ENCODE measurements around the gene SPIB. TPM values are rescaled to one million over a fixed set of nuclear protein-coding genes. Genes with fewer than 3 reads are reported as not detected.
A peak's percentile ranks its signal among the peaks of the same experiment; 100 is the strongest.
"Not testable (repeated sequence)": the region's sequence is repeated elsewhere in the genome, so short reads cannot be mapped to it uniquely, and the experiment has no call there.

SPIB gene
- total RNA-seq, 2 experiments from 2014 or later = 1.6 TPM

- no peak overlapping the region for H3K4me3 Mint-ChIP-seq
- DNase-seq = no peak
- no peaks in the 10 kb centered on the region for H3K36me3 Mint-ChIP-seq
- H3K27me3 Mint-ChIP-seq = peaks cover 41% of the 10 kb centered on the region
- H3K9me3 Mint-ChIP-seq = no peaks in the 10 kb centered on the region
- peak overlapping the region; percentile 27 for H3K27ac Mint-ChIP-seq
- peaks cover 6% of the 10 kb centered on the region for H3K4me1 Mint-ChIP-seq
These were observed 40.9 kb downstream of the SPIB start for GRCh38 chr19:50459638-50460037.

GRCh38 chr19:50460161-50460765, 41.5 kb downstream of the SPIB start:
- Mint-ChIP-seq H3K4me3 (no peak overlapping the region), H3K36me3 (no peaks in the 10 kb centered on the region), H3K27me3 (peaks cover 41% of the 10 kb centered on the region), H3K27ac (peak overlapping the region; percentile 6), H3K9me3 (no peaks in the 10 kb centered on the region), H3K4me1 (peaks cover 6% of the 10 kb centered on the region)
- DNase-seq = peak; percentile 28

GRCh38 chr19:50461066-50461875, 42.5 kb downstream of the SPIB start:
- Mint-ChIP-seq H3K4me3 (no peak overlapping the region), H3K9me3 (no peaks in the 10 kb centered on the region), H3K27me3 (peaks cover 41% of the 10 kb centered on the region), H3K27ac (no peak overlapping the region), H3K4me1 (peaks cover 6% of the 10 kb centered on the region), H3K36me3 (no peaks in the 10 kb centered on the region)
- DNase-seq = peak; percentile 51

- Mint-ChIP-seq H3K27ac (no peak overlapping the region), H3K27me3 (peaks cover 29% of the 10 kb centered on the region)
These were observed 44.2 kb downstream of the SPIB start for GRCh38 chr19:50462970-50463369.

DNA sequence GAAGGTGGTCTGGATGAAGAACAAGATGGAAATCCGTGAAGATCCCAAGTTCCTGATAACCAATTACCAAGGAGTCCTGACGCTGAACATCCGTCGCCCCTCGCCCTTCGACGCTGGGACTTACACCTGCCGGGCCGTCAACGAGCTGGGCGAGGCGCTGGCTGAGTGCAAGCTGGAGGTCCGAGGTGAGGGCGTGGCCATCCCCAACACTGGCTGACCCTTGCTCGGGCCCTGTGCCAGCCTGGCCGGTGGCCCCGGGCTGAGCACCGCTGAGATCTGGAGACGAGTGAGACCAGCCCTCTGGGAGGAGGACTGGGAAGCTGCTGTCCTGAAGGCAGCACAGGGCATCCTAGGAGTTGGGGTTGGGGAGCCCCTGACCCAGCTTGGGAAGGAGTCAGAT, 45.6 kb downstream of the SPIB start:
- Mint-ChIP-seq H3K4me1 (peaks cover 6% of the 10 kb centered on the region), H3K4me3 (no peak overlapping the region), H3K27ac (no peak overlapping the region), H3K36me3 (no peaks in the 10 kb centered on the region), H3K9me3 (no peaks in the 10 kb centered on the region), H3K27me3 (peaks cover 21% of the 10 kb centered on the region)
- DNase-seq = no peak

More at GRCh38 chr19:50462970-50463369, 44.2 kb downstream of the SPIB start:
- H3K36me3 Mint-ChIP-seq = no peaks in the 10 kb centered on the region
- no peaks in the 10 kb centered on the region for H3K9me3 Mint-ChIP-seq
- DNase-seq = no peak
- H3K4me3 Mint-ChIP-seq = no peak overlapping the region
- peaks cover 6% of the 10 kb centered on the region for H3K4me1 Mint-ChIP-seq

DNA sequence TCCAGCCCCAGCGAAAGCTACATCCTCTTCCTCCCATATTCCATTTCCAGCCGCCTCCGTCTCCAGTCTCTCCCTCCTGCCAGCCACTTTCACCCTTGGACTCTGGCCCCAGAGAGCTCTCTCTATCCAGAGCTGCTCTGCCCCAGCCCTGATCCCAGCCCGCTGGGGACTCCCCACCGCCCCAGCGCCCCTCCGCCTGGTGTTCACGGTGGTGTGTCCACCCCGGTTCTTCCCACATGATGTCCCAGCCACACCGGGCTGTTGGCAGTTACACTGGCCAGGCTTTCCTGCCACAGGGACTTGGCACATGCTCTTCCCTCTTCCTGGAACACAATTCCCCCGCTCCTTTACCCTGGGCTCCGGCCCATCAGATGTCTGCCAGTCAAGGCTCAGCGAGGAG, 46.3 kb downstream of the SPIB start:
- Mint-ChIP-seq H3K27ac (no peak overlapping the region), H3K9me3 (no peaks in the 10 kb centered on the region), H3K36me3 (no peaks in the 10 kb centered on the region), H3K4me3 (no peak overlapping the region), H3K4me1 (peaks cover 5% of the 10 kb centered on the region), H3K27me3 (peaks cover 14% of the 10 kb centered on the region)
- no peak for DNase-seq

DNA sequence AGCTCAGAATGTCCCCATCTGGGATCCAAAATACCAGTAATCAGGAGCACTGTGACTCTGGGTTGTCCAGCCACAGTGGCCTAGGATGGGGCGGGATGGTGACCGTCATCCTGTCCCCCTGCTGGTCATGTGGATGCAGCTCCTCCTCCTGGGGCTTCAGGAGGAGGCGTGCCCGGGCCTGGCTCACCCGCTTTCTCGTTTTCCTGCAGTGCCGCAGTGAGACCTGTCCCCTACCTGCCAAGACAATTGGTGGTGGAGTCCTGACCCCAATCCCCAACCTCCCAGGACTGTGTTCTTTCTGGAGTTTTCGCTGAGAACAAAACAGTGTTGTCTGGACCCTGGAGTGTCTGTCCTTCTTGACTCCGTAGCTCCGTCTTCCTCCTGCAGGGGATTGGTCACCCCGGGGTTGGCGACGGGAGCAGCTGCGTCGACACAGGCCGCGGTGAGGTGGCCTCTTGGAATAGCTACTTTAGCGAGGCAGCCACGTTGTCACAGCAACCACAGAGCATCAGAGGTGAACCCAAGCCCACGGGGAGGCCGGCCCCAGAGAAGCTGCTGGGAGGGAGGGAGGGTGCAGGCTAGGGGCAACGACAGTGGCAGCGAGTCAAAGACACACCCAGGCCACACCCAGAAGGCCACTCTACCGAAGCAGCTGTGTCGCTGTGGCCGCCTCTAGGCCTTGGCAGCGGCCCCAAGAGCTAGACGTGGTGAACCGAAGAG, 47.4 kb downstream of the SPIB start:
- no peak for DNase-seq
- Mint-ChIP-seq H3K36me3 (no peaks in the 10 kb centered on the region), H3K4me1 (no peaks in the 10 kb centered on the region), H3K27ac (no peak overlapping the region), H3K9me3 (no peaks in the 10 kb centered on the region), H3K27me3 (peaks cover 7% of the 10 kb centered on the region), H3K4me3 (no peak overlapping the region)

GRCh38 chr19:50466706-50467039, 47.9 kb downstream of the SPIB start:
- DNase-seq = no peak
- Mint-ChIP-seq H3K27ac (no peak overlapping the region), H3K36me3 (no peaks in the 10 kb centered on the region), H3K4me1 (no peaks in the 10 kb centered on the region), H3K27me3 (peaks cover 2% of the 10 kb centered on the region), H3K4me3 (no peak overlapping the region), H3K9me3 (no peaks in the 10 kb centered on the region)

- H3K27ac Mint-ChIP-seq = no peak overlapping the region
- H3K4me3 Mint-ChIP-seq = no peak overlapping the region
- H3K9me3 Mint-ChIP-seq = no peaks in the 10 kb centered on the region
- no peaks in the 10 kb centered on the region for H3K4me1 Mint-ChIP-seq
- no peaks in the 10 kb centered on the region for H3K27me3 Mint-ChIP-seq
- no peak for DNase-seq
- H3K36me3 Mint-ChIP-seq = no peaks in the 10 kb centered on the region
These were observed 48.8 kb downstream of the SPIB start for GRCh38 chr19:50467566-50467965.

- no peaks in the 10 kb centered on the region for H3K27me3 Mint-ChIP-seq
- H3K27ac Mint-ChIP-seq = no peak overlapping the region
- no peaks in the 10 kb centered on the region for H3K36me3 Mint-ChIP-seq
- DNase-seq = no peak
- no peaks in the 10 kb centered on the region for H3K4me1 Mint-ChIP-seq
- H3K4me3 Mint-ChIP-seq = no peak overlapping the region
- H3K9me3 Mint-ChIP-seq = no peaks in the 10 kb centered on the region
These were observed 50.1 kb downstream of the SPIB start for GRCh38 chr19:50468818-50469217.

DNA sequence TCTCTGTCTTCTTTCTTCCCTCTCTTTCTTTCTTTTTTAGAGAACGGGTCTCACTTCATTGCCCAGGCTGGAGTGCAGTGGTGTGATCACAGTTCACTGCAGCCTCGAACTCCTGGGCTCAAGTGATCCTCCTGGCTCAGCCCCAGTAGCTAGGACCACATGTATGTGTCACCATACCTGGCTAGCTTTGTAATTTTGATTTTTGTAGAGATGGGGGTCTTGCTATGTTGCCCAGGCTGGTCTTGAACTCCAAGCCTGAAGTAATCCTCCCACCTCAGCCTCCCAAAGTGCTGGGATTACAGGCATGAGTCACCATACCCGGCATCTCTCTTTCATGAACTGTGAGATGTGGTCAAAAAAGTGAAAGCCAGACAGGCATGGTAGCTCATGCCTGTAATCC, 54.6 kb downstream of the SPIB start:
- not testable (repeated sequence) for H3K4me3 Mint-ChIP-seq, H3K9me3 Mint-ChIP-seq, H3K27ac Mint-ChIP-seq, H3K27me3 Mint-ChIP-seq, DNase-seq, H3K4me1 Mint-ChIP-seq
- H3K36me3 Mint-ChIP-seq = peaks cover 11% of the 10 kb centered on the region

DNA sequence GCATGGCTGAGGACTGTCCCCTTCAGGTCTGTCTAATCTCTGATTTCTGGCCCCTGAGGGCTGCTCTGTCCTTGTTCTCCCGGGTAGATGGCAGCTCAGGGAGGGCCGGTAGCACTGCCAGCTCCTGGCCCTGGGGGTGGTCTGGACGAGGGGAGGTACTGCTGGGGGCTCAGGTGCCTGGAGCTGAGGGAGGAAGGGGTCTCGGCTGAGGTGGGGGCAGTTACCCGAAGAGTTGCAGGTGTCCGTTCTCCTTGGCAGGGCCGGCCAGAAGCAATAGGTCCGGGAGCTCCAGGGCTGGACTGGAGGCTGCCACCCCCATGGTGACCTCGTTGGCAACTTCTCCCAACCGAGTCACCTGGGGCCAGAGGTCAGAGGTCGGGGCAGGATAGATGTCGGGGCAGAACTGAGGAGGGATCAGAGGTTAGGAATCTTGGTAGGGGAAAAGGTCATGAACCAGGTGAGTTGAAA, 56.4 kb downstream of the SPIB start:
- Mint-ChIP-seq H3K4me3 (no peak overlapping the region), H3K4me1 (peaks cover 8% of the 10 kb centered on the region), H3K27ac (peak overlapping the region; percentile 42)

GRCh38 chr19:50475736-50476223, 57.0 kb downstream of the SPIB start:
- no peak for DNase-seq
- H3K9me3 Mint-ChIP-seq = no peaks in the 10 kb centered on the region

More for the DNA sequence above, 56.4 kb downstream of the SPIB start:
- Mint-ChIP-seq H3K9me3 (no peaks in the 10 kb centered on the region), H3K27me3 (no peaks in the 10 kb centered on the region), H3K36me3 (peaks cover 18% of the 10 kb centered on the region)
- no peak for DNase-seq

DNA sequence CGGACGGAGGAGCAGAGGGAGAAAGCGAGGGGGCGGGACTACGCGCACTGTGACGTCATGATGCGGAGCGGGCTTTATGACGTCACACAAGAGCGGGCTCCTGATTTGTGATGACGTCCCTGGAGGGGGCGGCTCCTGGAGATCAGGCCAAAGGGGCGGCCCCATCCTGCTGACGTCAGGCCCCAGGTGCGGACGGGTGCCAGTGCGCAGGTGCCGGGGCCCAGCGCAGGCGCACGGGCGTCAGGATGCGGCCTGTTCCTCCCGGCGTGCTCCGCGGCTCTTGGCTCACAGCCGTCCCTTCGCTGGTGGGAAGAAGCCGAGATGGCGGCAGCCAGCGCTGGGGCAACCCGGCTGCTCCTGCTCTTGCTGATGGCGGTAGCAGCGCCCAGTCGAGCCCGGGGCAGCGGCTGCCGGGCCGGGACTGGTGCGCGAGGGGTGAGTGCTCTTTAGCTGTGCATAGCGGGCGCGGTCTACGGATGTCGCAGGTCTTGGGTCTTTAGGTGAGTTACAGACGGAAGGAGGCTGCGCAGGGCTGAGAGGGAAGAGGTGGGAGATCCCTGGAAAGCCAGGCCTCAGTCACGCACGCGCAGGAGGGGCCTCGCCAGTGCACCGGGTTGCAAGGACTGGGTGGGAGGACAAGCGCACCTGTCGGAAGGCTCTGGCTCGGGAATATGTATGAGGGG, 57.6 kb downstream of the SPIB start, which contains the start of the genes EMC10 and GARIN5A:
TSS of gene EMC10 (plus strand) at position 284 of the 683 bp plus-strand sequence. CDS start at position 322, 38 bp downstream.
TSS of gene GARIN5A (minus strand) at position 625 of the 683 bp plus-strand sequence. CDS start at position 165, 460 bp downstream.
- Mint-ChIP-seq H3K27ac (peak within 1 kb of the TSS; percentile 81), H3K27me3 (no peaks in the 10 kb centered on the region), H3K9me3 (no peaks in the 10 kb centered on the region), H3K4me1 (peaks cover 8% of the 10 kb centered on the region), H3K4me3 (peak within 1 kb of the TSS; percentile 97), H3K36me3 (peaks cover 20% of the 10 kb centered on the region)
- DNase-seq = peak; percentile 98

More at GRCh38 chr19:50475736-50476223, 57.0 kb downstream of the SPIB start:
- Mint-ChIP-seq H3K4me1 (peaks cover 8% of the 10 kb centered on the region), H3K36me3 (peaks cover 18% of the 10 kb centered on the region), H3K4me3 (peak overlapping the region; percentile 97), H3K27me3 (no peaks in the 10 kb centered on the region), H3K27ac (peak overlapping the region; percentile 38)

All from activated naive CD8-positive, alpha-beta T cell treated with anti-CD3 and anti-CD28 coated beads for 36 hours (primary cell).